HEK293T (cell line): Measurements from ENCODE around the gene MTHFD1.

Experiments
- CTCF ChIA-PET: fragments of 350-600 bp; formaldehyde crosslinking; extraction: SDS; loops from one replicate; lab custom pipeline; 2021; ENCODE audit warnings: antibody characterized with exemption, inconsistent platforms; lab: Yijun Ruan, JAX
- POLR2A ChIA-PET: fragments of 350-600 bp; formaldehyde crosslinking; extraction: SDS; loops from one replicate; lab custom pipeline; 2020; ENCODE audit warnings: antibody characterized with exemption, inconsistent platforms; lab: Yijun Ruan, JAX
- DNase-seq: peaks from one replicate; pipeline ENCODE4 v3.0.0; 2012; ENCODE audit warnings: mixed read lengths; ENCODE audit errors: extremely low spot score
- ARNT ChIP-seq: fragments of 450-650 bp; IDR thresholded peaks from 2 replicates; pipeline ENCODE4 v1.6.1; 2017; ENCODE audit warnings: mild to moderate bottlenecking
- BHLHE40 ChIP-seq: fragments of 450-650 bp; IDR thresholded peaks from 2 replicates; pipeline ENCODE4 v1.6.1; 2016; ENCODE audit warnings: mild to moderate bottlenecking, moderate library complexity, borderline replicate concordance
- CTBP1 ChIP-seq: fragments of 450-650 bp; IDR thresholded peaks from 2 replicates; pipeline ENCODE4 v1.6.1; 2016; ENCODE audit warnings: borderline replicate concordance
- ELF4 ChIP-seq: fragments of 450-650 bp; IDR thresholded peaks from 2 replicates; pipeline ENCODE4 v1.6.1; 2017; ENCODE audit warnings: antibody characterized with exemption
- FOXA1 ChIP-seq: fragments of 450-650 bp; IDR thresholded peaks from 2 replicates; pipeline ENCODE4 v1.6.1; 2016; ENCODE audit warnings: mild to moderate bottlenecking
- FOXK2 ChIP-seq: fragments of 450-650 bp; IDR thresholded peaks from 2 replicates; pipeline ENCODE4 v1.6.1; 2016; ENCODE audit warnings: mild to moderate bottlenecking
- FOXM1 ChIP-seq: fragments of 450-650 bp; IDR thresholded peaks from 2 replicates; pipeline ENCODE4 v1.6.1; 2017; ENCODE audit warnings: mild to moderate bottlenecking, borderline replicate concordance
- HDGF ChIP-seq: fragments of 450-650 bp; IDR thresholded peaks from 2 replicates; pipeline ENCODE4 v1.6.1; 2017; ENCODE audit warnings: antibody characterized with exemption, borderline replicate concordance
- L3MBTL2 ChIP-seq: fragments of 450-650 bp; conservative IDR thresholded peaks from 2 replicates; pipeline ENCODE4 v1.6.1; 2016; ENCODE audit warnings: mild to moderate bottlenecking
- LEF1 ChIP-seq: fragments of 450-650 bp; IDR thresholded peaks from 2 replicates; pipeline ENCODE4 v1.6.1; 2017; ENCODE audit warnings: mild to moderate bottlenecking, borderline replicate concordance
- NFRKB ChIP-seq: fragments of 450-650 bp; IDR thresholded peaks from 2 replicates; pipeline ENCODE4 v1.6.1; 2016; ENCODE audit warnings: mild to moderate bottlenecking, moderate library complexity
- SP1 ChIP-seq: fragments of 450-650 bp; IDR thresholded peaks from 2 replicates; pipeline ENCODE4 v1.6.1; 2017
- SUZ12 ChIP-seq: fragments of 450-650 bp; IDR thresholded peaks from 2 replicates; pipeline ENCODE4 v1.6.1; 2016; ENCODE audit warnings: mild to moderate bottlenecking
- TARDBP ChIP-seq: fragments of 450-650 bp; IDR thresholded peaks from 2 replicates; pipeline ENCODE4 v1.6.1; 2016
- ZNF384 ChIP-seq: fragments of 450-650 bp; IDR thresholded peaks from 2 replicates; pipeline ENCODE4 v1.6.1; 2016
- TF ChIP-seq, protein P1 (sequence below): fragments of 450-650 bp; IDR thresholded peaks from 2 replicates; pipeline ENCODE4 v1.6.1; 2016

MTHFD1 gene

DNA sequence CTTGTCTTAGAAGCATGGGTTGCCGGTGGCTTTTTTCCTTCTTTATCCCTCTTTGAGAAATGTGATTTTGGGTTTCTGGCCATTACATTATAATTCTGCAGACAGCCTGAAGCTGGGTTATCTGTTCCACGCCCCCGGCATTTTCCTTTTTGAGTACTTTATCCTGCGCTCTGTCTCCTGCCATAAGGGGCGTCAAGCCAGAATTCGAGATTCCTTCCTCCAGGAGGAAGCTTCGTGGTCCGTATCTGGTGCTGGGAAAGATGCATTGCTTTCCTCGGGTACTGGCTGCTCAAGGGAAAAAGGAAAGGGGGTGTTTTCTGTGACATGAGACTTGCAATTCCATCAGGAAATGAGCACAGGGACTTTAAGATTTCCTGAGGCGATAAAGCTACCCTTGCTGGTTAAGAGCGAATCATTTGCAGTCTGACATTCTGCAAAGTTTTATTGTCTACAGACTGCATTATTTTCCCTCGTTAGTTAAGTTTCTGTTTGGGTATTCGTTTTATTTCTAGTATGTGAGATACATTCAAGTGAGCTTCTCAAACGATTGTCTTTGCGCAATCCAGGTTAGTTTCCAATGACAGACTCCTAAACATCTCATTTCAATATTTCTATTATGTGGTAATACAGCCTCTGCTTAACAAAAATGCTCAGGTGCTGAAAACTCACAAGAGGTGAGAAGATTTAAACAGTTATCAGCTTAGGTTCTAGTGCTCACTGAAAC, 77.8 kb downstream of the MTHFD1 start:
- peak; percentile 46 for DNase-seq
- CTCF ChIA-PET: interaction anchor here (1.0 to 1.9 kb wide), 4 partner anchors 10 to 171 kb away, joined by 3 to 6 read pairs (median 4); no protein-coding TSS in a partner anchor
- TF ChIP-seq ELF4 (no peak), L3MBTL2 (no peak; the same call in 1 of the 2 replicates), ARNT (no peak), ZNF384 (no peak), CTBP1 (no peak), TARDBP (no peak)
- POLR2A ChIA-PET: interaction anchor here (0.6 to 1.8 kb wide), 6 partner anchors 36 to 235 kb away, joined by 3 to 7 read pairs (median 5); partner anchors contain the start of gene ZBTB1

DNA sequence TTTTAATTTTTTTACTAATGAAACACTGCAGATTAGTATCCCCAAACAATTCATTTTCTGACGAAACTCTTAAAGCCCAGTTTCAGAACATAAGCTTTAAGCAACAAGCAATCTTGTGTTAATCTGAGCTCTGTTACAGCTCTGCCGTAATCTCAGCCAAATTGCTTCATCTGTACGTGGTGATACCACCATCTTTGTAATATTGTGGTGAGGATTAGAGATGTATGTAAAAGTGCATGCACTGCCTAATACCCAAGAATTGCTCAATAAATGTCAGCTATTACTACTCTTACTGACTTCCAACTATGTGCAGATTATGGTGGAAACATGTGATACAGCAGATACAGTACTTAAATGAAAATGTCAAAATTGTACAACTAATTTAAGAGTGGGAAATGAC, 78.9 kb downstream of the MTHFD1 start:
- TF ChIP-seq FOXK2 (no peak), BHLHE40 (no peak), FOXA1 (no peak), ZNF384 (no peak), ARNT (no peak), L3MBTL2 (no peak), NFRKB (no peak), ELF4 (no peak), CTBP1 (no peak), HDGF (no peak), SP1 (no peak)
- TF ChIP-seq, protein P1, sequence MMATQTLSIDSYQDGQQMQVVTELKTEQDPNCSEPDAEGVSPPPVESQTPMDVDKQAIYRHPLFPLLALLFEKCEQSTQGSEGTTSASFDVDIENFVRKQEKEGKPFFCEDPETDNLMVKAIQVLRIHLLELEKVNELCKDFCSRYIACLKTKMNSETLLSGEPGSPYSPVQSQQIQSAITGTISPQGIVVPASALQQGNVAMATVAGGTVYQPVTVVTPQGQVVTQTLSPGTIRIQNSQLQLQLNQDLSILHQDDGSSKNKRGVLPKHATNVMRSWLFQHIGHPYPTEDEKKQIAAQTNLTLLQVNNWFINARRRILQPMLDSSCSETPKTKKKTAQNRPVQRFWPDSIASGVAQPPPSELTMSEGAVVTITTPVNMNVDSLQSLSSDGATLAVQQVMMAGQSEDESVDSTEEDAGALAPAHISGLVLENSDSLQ: no peak
- ChIA-PET CTCF (interaction anchor here (1.9 kb wide), 1 partner anchor 37 kb away, joined by 4 read pairs; no protein-coding TSS in a partner anchor), POLR2A (interaction anchor here (0.8 kb wide), 1 partner anchor 79 kb away, joined by 3 read pairs; the partner anchor contains the start of gene MTHFD1)
- no peak for DNase-seq

DNA sequence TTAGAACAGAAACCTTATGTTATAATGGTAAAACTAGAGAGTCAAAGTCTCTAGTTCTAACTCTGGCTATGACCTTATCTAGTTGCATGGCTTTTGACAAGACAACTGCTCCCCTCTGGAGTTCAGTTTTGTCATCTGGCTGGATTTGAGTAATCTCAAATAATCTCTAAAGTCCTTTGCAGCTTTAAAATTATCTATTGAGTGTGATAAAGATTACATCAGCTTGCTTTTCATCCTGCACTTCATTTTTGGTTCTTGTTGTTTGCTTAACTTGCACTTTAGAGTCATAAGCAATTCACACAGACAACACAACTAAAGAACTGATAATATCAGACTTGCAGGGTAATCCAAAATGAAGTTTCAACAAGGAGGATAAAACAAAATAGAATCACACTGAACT, 79.4 kb downstream of the MTHFD1 start:
- TF ChIP-seq FOXM1 (no peak), CTBP1 (no peak), FOXK2 (no peak), BHLHE40 (no peak), ZNF384 (no peak), SUZ12 (no peak), SP1 (no peak), FOXA1 (no peak)
- TF ChIP-seq, protein P1: no peak
- ChIA-PET POLR2A (interaction anchor here (0.8 kb wide), 1 partner anchor 80 kb away, joined by 3 read pairs; the partner anchor contains the start of gene MTHFD1), CTCF (no interaction called here)

GRCh38 chr14:64468451-64468850, 80.3 kb downstream of the MTHFD1 start:
- CTCF ChIA-PET: interaction anchor here (0.6 kb wide), 1 partner anchor 474 kb away, joined by 3 read pairs; no protein-coding TSS in a partner anchor
- TF ChIP-seq ELF4 (no peak), NFRKB (no peak), FOXA1 (no peak), CTBP1 (no peak), FOXM1 (no peak), SUZ12 (no peak)
- POLR2A ChIA-PET: interaction anchor here (0.9 to 1.3 kb wide), 2 partner anchors 36 to 130 kb away, joined by 3 to 5 read pairs; partner anchors contain the start of gene ZBTB1
- DNase-seq: no peak

More for the DNA sequence above, 79.4 kb downstream of the MTHFD1 start:
- no peak for DNase-seq

- TF ChIP-seq, protein P1: peak; percentile 69
- no peak for TF ChIP-seq FOXM1
- no peak for TF ChIP-seq ARNT
- ChIA-PET POLR2A (no interaction called here), CTCF (no interaction called here)
- no peak for DNase-seq
Observed at GRCh38 chr14:64474041-64474440, 85.9 kb downstream of the MTHFD1 start.

DNA sequence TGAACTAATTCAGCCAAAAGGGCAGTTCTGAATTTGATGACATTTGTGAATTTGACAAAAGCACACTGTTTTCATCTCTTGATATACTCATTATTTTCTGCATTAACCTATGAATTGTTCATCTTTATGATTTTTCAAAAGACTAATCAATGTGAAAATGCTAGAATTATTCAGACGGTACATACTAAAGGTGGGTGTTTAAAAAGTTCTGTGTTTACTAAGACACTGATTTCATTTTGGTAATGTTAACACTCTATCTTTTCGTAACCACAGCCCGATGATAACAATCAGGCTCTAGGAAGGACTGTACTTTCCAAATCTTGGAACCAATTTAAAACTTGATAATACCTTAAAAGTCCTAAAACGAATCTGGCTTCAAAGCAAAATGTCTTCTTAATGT, 86.5 kb downstream of the MTHFD1 start:
- CTCF ChIA-PET: no interaction called here

More for the DNA sequence above, 86.5 kb downstream of the MTHFD1 start:
- POLR2A ChIA-PET: no interaction called here
- DNase-seq: no peak
- no peak for TF ChIP-seq FOXA1
- no peak for TF ChIP-seq CTBP1
- TF ChIP-seq L3MBTL2: no peak
- TF ChIP-seq, protein P1: no peak
- no peak for TF ChIP-seq NFRKB
- TF ChIP-seq HDGF: no peak
- TF ChIP-seq ZNF384: no peak
- no peak for TF ChIP-seq ARNT
- no peak for TF ChIP-seq ELF4
- no peak for TF ChIP-seq LEF1
- TF ChIP-seq BHLHE40: no peak
- no peak for TF ChIP-seq SUZ12
- no peak for TF ChIP-seq FOXK2
- TF ChIP-seq TARDBP: no peak
